HG03066 (cell line): Measurements from ENCODE around the gene NEMF.
"Not testable (repeated sequence)": the region's sequence is repeated elsewhere in the genome, so short reads cannot be mapped to it uniquely, and the experiment has no call there.

Experiments used
- ATAC-seq: cut with Tn5 transposase; IDR thresholded peaks from one replicate; pipeline ENCODE4 v1.9.1; 2021; ENCODE audit warnings: low read depth; ENCODE audit not compliant: unreplicated experiment

The NEMF gene

GRCh38 chr14:49766839-49767238 lies 85.7 kb downstream of the NEMF start:
- no peak for ATAC-seq

GRCh38 chr14:49761839-49762551 lies 90.6 kb downstream of the NEMF start:
- ATAC-seq, result no peak

- no peak for ATAC-seq
Measured at GRCh38 chr14:49755378-49755777, 97.2 kb downstream of the NEMF start.

DNA sequence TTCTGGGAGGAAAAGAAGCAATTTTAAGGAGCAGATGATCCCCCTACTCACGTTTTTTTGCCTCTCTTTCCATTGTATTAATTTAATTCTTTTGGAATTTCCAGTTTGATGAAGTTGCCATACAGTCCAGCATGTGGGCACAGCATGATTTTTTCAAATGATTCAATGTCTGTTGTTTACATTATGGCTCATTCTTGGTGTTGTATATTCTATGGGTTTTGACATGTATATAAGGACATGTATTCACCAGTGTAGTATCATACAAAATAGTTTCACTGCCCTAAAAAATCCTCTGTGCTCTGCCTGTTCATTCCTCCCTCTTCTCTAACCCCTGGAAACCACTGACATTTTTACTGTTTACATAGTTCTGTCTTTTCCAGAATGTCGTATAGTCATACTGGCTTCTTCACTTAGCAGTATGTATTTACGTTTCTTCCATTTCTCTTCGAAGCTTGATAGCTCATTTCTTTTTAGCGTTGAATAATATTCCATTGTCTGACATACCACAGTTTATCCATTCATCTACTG lies 98.0 kb downstream of the NEMF start:
- ATAC-seq, result no peak

GRCh38 chr14:49746476-49746875 lies 106.1 kb downstream of the NEMF start:
- ATAC-seq, result not testable (repeated sequence)

DNA sequence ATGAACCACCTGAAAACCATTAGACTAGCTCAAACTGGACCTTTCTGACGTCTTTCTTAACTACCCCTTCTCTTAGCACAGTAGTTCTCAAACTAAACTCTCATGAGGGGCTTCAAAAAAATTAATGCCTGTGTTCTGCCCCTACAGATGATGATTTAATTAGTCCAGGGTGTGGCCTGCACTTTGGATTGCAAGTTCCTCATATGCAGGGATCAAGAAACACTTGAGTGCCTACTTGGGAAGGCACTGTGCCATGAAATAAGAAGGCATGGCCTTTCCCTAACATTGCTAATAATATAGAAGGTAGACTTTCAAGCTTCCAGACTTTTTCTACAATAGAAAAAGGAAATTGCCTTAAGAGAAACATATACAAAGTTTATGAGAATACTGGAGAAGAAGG lies 107.4 kb downstream of the NEMF start:
- no peak for ATAC-seq

DNA sequence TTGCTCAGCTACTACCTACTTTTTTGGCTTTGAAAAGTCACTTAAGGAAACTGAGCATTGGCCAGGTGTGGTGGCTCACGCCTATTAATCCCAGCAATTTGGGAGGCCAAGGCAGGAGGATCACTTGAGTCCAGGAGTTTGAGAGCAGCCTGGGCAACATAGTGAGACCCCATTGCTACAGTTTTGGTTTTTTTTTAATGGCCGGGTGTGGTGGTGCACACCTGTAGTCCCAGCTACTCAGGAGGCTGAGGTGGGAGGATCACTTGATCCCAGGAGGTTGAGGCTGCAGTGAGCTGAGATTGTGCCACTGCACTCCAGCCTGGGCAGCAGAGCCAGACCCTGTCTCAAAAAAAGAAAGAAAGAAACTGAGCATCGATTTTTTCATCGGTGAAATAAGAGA lies 116.9 kb downstream of the NEMF start:
- ATAC-seq, result not testable (repeated sequence)

DNA sequence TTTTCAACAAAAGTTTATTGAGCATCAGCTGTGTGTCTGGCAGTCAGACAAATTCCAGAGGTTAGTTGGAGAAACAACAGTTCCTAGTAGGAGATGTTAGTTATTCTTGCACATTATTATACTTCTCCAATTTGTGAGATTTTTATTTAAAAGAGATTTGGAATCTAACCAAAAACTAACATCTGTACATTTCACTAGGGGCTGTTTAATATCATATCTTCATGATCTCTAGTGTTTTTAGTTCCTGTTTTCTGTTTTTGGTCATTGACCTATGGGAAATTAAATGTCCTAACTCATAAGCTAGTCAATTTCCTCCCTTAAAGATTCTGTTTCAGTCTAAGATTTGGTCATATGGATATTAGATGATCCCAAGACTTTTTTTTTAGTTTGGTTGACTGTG lies 118.8 kb downstream of the NEMF start:
- no peak for ATAC-seq

- no peak for ATAC-seq
Measured at GRCh38 chr14:49732896-49733295, 119.7 kb downstream of the NEMF start.
